Astrocyte of the spinal cord (primary cell): ENCODE measurements around the gene E2F6.

Experiments used
- DNase-seq: peaks from one replicate; pipeline ENCODE4 v3.0.0; 2011; ENCODE audit warnings: low read depth, low spot score
- H3K4me3 ChIP-seq: 2 replicates; pipeline ENCODE4 v1.5.1; 2011; ENCODE audit warnings: low read depth, mild to moderate bottlenecking, low read length, moderate library complexity
- CTCF ChIP-seq: IDR thresholded peaks from 2 replicates; pipeline ENCODE4 v1.5.1; 2012; ENCODE audit warnings: low read depth, mild to moderate bottlenecking, low read length, inconsistent platforms
- in situ Hi-C: cut with HindIII; loops from 2 replicates; pipeline ENCODE4 v1.10.0; 2017; ENCODE audit warnings: low sequenced_read_pairs

The E2F6 gene

DNA sequence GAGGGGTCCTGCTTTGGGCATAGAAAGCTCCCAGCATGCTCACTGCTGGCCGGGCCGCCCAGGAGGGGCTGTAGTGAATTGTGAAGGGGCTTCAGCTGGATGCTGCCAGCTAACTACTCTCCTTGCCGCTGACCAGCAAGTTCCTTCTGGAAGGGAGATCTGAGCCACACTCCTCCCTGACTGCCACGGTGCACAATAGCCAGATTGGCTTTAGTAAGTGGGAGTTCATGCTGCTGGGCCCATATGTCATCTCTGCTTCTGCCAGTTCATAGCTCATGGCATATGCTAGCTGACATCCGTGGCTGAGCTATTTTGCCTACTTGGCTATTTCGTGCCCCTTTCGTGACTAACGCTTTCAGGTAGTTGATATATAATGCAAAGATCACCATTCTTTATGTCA lies 69.9 kb downstream of the E2F6 start:
- no peak for TF ChIP-seq CTCF
- in situ Hi-C loops = no loop called here
- H3K4me3 ChIP-seq = no peak overlapping the region
- DNase-seq = no peak

- in situ Hi-C loops = no loop called here
- no peak for TF ChIP-seq CTCF
Measured at GRCh38 chr2:11395389-11395788, 70.6 kb downstream of the E2F6 start.

More at GRCh38 chr2:11395389-11395788, 70.6 kb downstream of the E2F6 start:
- no peak overlapping the region for H3K4me3 ChIP-seq
- DNase-seq = no peak
